Measurements from ENCODE around the gene PEPD. TPM values are rescaled to one million over a fixed set of nuclear protein-coding genes. Genes with fewer than 3 reads are reported as not detected.

PEPD gene
- total RNA-seq, 1 experiment from 2014 or later: 40.5 TPM

GRCh38 chr19:33502521-33502920 lies 19.1 kb downstream of the PEPD start:
- no peak overlapping the region for H3K9ac ChIP-seq (ENCODE audit: low read length)
- no peak overlapping the region for H3K4me2 ChIP-seq (ENCODE audit: low read length)
- no peak for TF ChIP-seq ZNF274 (IDR thresholded peaks at IDR 0.05; ENCODE audit: low read depth, low read length)
- TF ChIP-seq ZFX (IDR thresholded peaks at IDR 0.05): no peak
- TF ChIP-seq ELF1 (IDR thresholded peaks at IDR 0.05; ENCODE audit: borderline replicate concordance, low read depth): no peak
- TF ChIP-seq RAD21 (IDR thresholded peaks at IDR 0.05; ENCODE audit: low read depth): no peak
- TF ChIP-seq CBX3 (IDR thresholded peaks at IDR 0.05; ENCODE audit: low read depth): no peak
- no peak for TF ChIP-seq CTCF (IDR thresholded peaks at IDR 0.05 in 2 of 3, conservative IDR thresholded peaks at IDR 0.05 in 1 of 3; ENCODE audit: borderline replicate concordance in 1 of 3, insufficient read depth in 1 of 3, low read depth in 2 of 3, low read length in 2 of 3)
- TF ChIP-seq CEBPB (IDR thresholded peaks at IDR 0.05; ENCODE audit: low read depth): no peak
- TF ChIP-seq EGR1 (IDR thresholded peaks at IDR 0.05; ENCODE audit: low read depth): no peak
- TF ChIP-seq FOSL1 (IDR thresholded peaks at IDR 0.05; ENCODE audit: low read depth): no peak
- no peak for TF ChIP-seq MAX (IDR thresholded peaks at IDR 0.05)
- TF ChIP-seq SIN3A (IDR thresholded peaks at IDR 0.05; ENCODE audit: low read depth): no peak
- TF ChIP-seq ATF3 (IDR thresholded peaks at IDR 0.05): no peak
- no peak for TF ChIP-seq TCF7L2 (IDR thresholded peaks at IDR 0.05; ENCODE audit: borderline replicate concordance, extremely low read depth, insufficient read depth, insufficient read length)
- no peaks in the 10 kb centered on the region for H4K20me1 ChIP-seq (ENCODE audit: insufficient read depth)
- no peaks in the 10 kb centered on the region for H3K4me1 ChIP-seq (ENCODE audit: control insufficient read depth in 1 of 2, insufficient read depth in 2 of 2, low read length in 2 of 2)
- no peaks in the 10 kb centered on the region for H3K9me2 ChIP-seq (ENCODE audit: insufficient read depth)
- H3K27me3 ChIP-seq (ENCODE audit: insufficient read depth, low read length): no peaks in the 10 kb centered on the region
- ChIA-PET CTCF (no interaction called here), RAD21 (ENCODE audit: low non-redundant PET in 1 of 2, low total read pairs in 2 of 2, uncharacterized antibody in 2 of 2, unreplicated experiment in 2 of 2) (no interaction called here), POLR2A (no interaction called here)
- H3K4me3 ChIP-seq (replicated peaks in 1 of 2; ENCODE audit: low read depth in 1 of 2, low read length in 2 of 2): no peak overlapping the region
- intact Hi-C loops (cut with micrococcal nuclease): no loop called here
- no TSS peak for BruUV-seq (replicated peaks)
- H3K9me3 ChIP-seq (ENCODE audit: control insufficient read depth in 1 of 2, insufficient read depth in 1 of 2, low read depth in 1 of 2, low read length in 2 of 2): no peaks in the 10 kb centered on the region
- H3K36me3 ChIP-seq (ENCODE audit: control insufficient read depth in 1 of 2, insufficient read depth in 2 of 2, low read length in 2 of 2): no peaks in the 10 kb centered on the region
- H2AFZ ChIP-seq (ENCODE audit: low read depth, low read length, poor library complexity, severe bottlenecking): no peak overlapping the region
- DNase-seq (ENCODE audit: low read depth, low spot score) (no peak), ATAC-seq (no peak)
- H3K27ac ChIP-seq (ENCODE audit: low read depth, low read length): no peak overlapping the region
- H3K79me2 ChIP-seq (ENCODE audit: insufficient read depth, low read length): no peaks in the 10 kb centered on the region

Data from HCT116 (cell line).